ENCODE measurements around the gene ARHGEF4.

DNA sequence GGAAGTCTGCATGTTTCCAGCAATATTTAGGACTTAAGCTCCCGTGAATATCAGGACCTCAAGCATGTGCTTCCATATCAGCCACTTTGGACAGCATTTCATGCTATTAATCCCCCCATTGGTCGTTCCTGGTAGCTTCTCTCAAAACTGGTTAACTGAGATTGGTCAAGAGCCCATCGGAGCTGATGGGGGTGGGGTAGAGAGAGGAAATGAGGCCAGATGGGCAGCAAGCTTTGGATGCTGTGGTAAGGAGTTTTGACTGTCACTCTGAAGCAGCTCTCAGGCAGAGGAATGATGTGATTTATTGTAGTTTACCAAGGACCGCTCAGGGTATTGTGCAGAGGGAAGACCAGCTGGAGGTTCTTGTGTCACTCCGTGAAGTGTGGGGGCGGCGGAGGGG lies 174.8 kb downstream of the ARHGEF4 start:
- TF ChIP-seq EZH2 (IDR thresholded peaks at IDR 0.05; ENCODE audit: borderline replicate concordance, low read depth, low read length, severe bottlenecking): no peak
- TF ChIP-seq, protein P1, sequence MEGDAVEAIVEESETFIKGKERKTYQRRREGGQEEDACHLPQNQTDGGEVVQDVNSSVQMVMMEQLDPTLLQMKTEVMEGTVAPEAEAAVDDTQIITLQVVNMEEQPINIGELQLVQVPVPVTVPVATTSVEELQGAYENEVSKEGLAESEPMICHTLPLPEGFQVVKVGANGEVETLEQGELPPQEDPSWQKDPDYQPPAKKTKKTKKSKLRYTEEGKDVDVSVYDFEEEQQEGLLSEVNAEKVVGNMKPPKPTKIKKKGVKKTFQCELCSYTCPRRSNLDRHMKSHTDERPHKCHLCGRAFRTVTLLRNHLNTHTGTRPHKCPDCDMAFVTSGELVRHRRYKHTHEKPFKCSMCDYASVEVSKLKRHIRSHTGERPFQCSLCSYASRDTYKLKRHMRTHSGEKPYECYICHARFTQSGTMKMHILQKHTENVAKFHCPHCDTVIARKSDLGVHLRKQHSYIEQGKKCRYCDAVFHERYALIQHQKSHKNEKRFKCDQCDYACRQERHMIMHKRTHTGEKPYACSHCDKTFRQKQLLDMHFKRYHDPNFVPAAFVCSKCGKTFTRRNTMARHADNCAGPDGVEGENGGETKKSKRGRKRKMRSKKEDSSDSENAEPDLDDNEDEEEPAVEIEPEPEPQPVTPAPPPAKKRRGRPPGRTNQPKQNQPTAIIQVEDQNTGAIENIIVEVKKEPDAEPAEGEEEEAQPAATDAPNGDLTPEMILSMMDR (IDR thresholded peaks at IDR 0.05; ENCODE audit: extremely low read depth in 1 of 2, insufficient read depth in 1 of 2, low read depth in 1 of 2, low read length in 2 of 2): no peak
- TF ChIP-seq POLR2A (IDR thresholded peaks at IDR 0.05; ENCODE audit: low read depth, low read length): no peak
- TF ChIP-seq POLR2AphosphoS5 (IDR thresholded peaks at IDR 0.05; ENCODE audit: insufficient read depth, low read depth, low read length): no peak
- TF ChIP-seq, protein P2, sequence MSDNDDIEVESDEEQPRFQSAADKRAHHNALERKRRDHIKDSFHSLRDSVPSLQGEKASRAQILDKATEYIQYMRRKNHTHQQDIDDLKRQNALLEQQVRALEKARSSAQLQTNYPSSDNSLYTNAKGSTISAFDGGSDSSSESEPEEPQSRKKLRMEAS (IDR thresholded peaks at IDR 0.05; ENCODE audit: insufficient read depth, insufficient read length): no peak
- TF ChIP-seq GATA2 (IDR thresholded peaks at IDR 0.05; ENCODE audit: insufficient read depth, insufficient read length, low read depth, low read length): no peak
- no peak for TF ChIP-seq MYC (IDR thresholded peaks at IDR 0.05; ENCODE audit: low read depth, low read length)
- TF ChIP-seq JUN (IDR thresholded peaks at IDR 0.05; ENCODE audit: borderline replicate concordance, insufficient read depth, insufficient read length, low read depth): no peak

Data from endothelial cell of umbilical vein (primary cell).